HFFc6 (cell line): ENCODE results near the gene POFUT2. TPM values are rescaled to one million over a fixed set of nuclear protein-coding genes. Genes with fewer than 3 reads are reported as not detected.

ENCODE experiments used
- DNase-seq: peaks from one replicate; pipeline ENCODE4 v3.0.0-alpha.2; 2018
- H3K27ac Mint-ChIP-seq: 2 replicates; pipeline ENCODE4 v1.8.0; 2020; ENCODE audit warnings: mild to moderate bottlenecking, mixed read lengths
- H3K27me3 Mint-ChIP-seq: 2 replicates; pipeline ENCODE4 v1.8.0; 2021; ENCODE audit warnings: mild to moderate bottlenecking, moderate library complexity, mixed read lengths; ENCODE audit not compliant: insufficient read depth
- H3K36me3 Mint-ChIP-seq: 2 replicates; pipeline ENCODE4 v1.8.0; 2021; ENCODE audit warnings: low read depth, mixed read lengths
- H3K4me1 Mint-ChIP-seq: 2 replicates; pipeline ENCODE4 v1.8.0; 2020; ENCODE audit warnings: low read depth, mixed read lengths
- H3K4me3 Mint-ChIP-seq: 2 replicates; pipeline ENCODE4 v1.8.0; 2020; ENCODE audit warnings: mild to moderate bottlenecking, moderate library complexity, mixed read lengths
- H3K9me3 Mint-ChIP-seq: 2 replicates; pipeline ENCODE4 v1.8.0; 2020; ENCODE audit warnings: mild to moderate bottlenecking, mixed read lengths
- total RNA-seq, 6 experiments: library from RNA; stranded (reverse); fragmentation: NEBNext Ultra II Directional; extraction: Animal tissue kit (Norgen Biotek cat#: 25700); gene quantifications; 2 replicates in 1 of 6; 3 replicates in 5 of 6; pipeline ENCODE4 v1.2.3, GENCODE V29; 2021
- TF ChIP-seq, protein P1 (sequence below): fragments of 200-600 bp; sonication (generic); IDR thresholded peaks from 2 replicates; pipeline ENCODE4 v1.5.0; 2021; ENCODE audit warnings: antibody characterized with exemption, mild to moderate bottlenecking

The POFUT2 gene
- total RNA-seq, 6 experiments from 2014 or later, result 78.2 to 112 (median 80.3) TPM

DNA sequence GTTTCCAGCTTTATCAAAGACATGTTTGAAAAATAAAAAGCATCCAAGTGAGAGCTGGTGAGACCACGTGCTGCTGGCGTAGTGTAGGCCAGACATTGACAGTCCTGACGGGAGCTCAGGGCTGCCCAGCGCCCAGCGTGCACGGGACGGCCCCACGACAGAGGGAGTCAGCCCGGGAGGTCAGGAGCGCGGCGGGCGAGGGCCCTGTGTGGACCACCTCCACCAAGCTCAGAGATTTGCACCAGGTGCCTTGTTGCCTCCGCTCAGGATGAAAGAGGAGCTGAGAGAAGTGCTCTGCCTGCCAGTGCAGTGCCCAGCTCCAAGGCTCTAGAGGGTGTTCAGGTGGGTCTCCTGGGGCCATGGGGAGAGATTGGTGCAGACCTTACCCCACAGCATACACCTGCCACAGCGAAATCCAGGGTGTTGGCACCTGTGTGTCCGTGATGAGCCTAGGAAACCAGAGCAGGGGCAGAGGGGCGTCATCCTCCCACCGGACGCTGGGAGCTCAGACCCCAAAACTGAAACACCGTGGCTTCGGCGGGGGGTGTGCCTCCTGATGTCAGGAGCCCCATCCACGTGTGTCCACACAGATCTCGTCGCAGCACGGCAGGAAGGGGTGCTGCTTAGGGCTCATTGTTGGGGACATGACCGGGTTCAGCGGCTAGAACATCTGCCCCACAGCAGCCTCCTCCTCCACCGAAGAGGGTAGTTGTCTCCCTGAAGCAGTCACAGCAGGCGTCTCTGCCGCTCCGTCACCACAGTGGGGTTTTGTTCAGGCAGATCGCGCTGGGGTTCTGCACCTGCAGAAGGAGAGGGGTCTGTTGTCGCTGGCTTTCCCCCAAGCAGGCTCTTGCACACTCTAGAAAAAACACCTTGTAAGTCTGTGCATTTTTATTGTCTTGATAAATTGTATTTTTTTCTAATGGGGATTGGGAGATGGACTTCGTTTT lies 64.2 kb downstream of the POFUT2 start:
- no peaks in the 10 kb centered on the region for H3K9me3 Mint-ChIP-seq
- no peak for DNase-seq
- peaks cover 19% of the 10 kb centered on the region for H3K27me3 Mint-ChIP-seq
- no peak overlapping the region for H3K4me3 Mint-ChIP-seq
- peaks cover 31% of the 10 kb centered on the region for H3K4me1 Mint-ChIP-seq
- TF ChIP-seq, protein P1, sequence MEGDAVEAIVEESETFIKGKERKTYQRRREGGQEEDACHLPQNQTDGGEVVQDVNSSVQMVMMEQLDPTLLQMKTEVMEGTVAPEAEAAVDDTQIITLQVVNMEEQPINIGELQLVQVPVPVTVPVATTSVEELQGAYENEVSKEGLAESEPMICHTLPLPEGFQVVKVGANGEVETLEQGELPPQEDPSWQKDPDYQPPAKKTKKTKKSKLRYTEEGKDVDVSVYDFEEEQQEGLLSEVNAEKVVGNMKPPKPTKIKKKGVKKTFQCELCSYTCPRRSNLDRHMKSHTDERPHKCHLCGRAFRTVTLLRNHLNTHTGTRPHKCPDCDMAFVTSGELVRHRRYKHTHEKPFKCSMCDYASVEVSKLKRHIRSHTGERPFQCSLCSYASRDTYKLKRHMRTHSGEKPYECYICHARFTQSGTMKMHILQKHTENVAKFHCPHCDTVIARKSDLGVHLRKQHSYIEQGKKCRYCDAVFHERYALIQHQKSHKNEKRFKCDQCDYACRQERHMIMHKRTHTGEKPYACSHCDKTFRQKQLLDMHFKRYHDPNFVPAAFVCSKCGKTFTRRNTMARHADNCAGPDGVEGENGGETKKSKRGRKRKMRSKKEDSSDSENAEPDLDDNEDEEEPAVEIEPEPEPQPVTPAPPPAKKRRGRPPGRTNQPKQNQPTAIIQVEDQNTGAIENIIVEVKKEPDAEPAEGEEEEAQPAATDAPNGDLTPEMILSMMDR, result no peak
- peaks cover 2% of the 10 kb centered on the region for H3K36me3 Mint-ChIP-seq
- no peak overlapping the region for H3K27ac Mint-ChIP-seq

DNA sequence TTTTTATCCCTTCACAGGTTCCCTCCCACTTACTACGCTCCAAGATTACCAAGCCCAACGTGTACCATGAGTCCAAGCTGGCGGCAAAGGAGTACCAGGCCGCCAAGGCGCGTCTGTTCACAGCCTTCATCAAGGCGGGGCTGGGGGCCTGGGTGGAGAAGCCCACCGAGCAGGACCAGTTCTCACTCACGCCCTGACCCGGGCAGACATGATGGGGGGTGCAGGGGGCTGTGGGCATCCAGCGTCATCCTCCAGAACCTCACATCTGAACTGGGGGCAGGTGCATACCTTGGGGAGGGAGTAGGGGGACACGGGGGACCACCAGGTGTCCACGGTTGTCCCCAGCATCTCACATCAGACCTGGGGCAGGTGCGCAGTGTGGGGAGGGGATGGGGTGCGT lies 65.7 kb downstream of the POFUT2 start:
- TF ChIP-seq, protein P1, result no peak
- Mint-ChIP-seq H3K36me3 (peaks cover 12% of the 10 kb centered on the region), H3K27me3 (peaks cover 18% of the 10 kb centered on the region), H3K4me3 (no peak overlapping the region), H3K4me1 (peaks cover 19% of the 10 kb centered on the region), H3K9me3 (peaks cover 13% of the 10 kb centered on the region), H3K27ac (no peak overlapping the region)
- DNase-seq, result no peak

GRCh38 chr21:45220714-45221490 lies 66.8 kb downstream of the POFUT2 start:
- no peak for DNase-seq
- Mint-ChIP-seq H3K27me3 (peaks cover 7% of the 10 kb centered on the region), H3K4me3 (no peak overlapping the region), H3K9me3 (peaks cover 24% of the 10 kb centered on the region), H3K4me1 (peaks cover 12% of the 10 kb centered on the region; the same call in 1 of the 2 replicates), H3K27ac (no peak overlapping the region), H3K36me3 (peaks cover 12% of the 10 kb centered on the region)
- TF ChIP-seq, protein P1, result no peak

GRCh38 chr21:45220071-45220481 lies 67.6 kb downstream of the POFUT2 start:
- no peak for DNase-seq
- Mint-ChIP-seq H3K4me1 (0 out of 2 replicates have a peak, but pooled peaks cover 6% of the 10 kb centered on the region), H3K27ac (no peak overlapping the region), H3K27me3 (no peaks in the 10 kb centered on the region; the same call in 1 of the 2 replicates), H3K9me3 (peaks cover 25% of the 10 kb centered on the region), H3K4me3 (no peak overlapping the region), H3K36me3 (peaks cover 12% of the 10 kb centered on the region)
- TF ChIP-seq, protein P1, result no peak

GRCh38 chr21:45219517-45219916 lies 68.2 kb downstream of the POFUT2 start:
- H3K36me3 Mint-ChIP-seq, result peaks cover 12% of the 10 kb centered on the region
- H3K4me1 Mint-ChIP-seq, result 0 out of 2 replicates have a peak, but pooled peaks cover 6% of the 10 kb centered on the region
- no peak for DNase-seq
- no peak overlapping the region for H3K4me3 Mint-ChIP-seq
- TF ChIP-seq, protein P1, result no peak
- peaks cover 1% of the 10 kb centered on the region; the same call in 1 of the 2 replicates for H3K27me3 Mint-ChIP-seq
- H3K27ac Mint-ChIP-seq, result no peak overlapping the region
- peaks cover 25% of the 10 kb centered on the region for H3K9me3 Mint-ChIP-seq
